Stimulated activated naive CD4-positive, alpha-beta T cell (primary cell): ENCODE data around the gene AFAP1L1.

Experiments used
- DNase-seq, 6 experiments: peaks; one replicate each; lab custom pipeline; 2025; lab: John Stamatoyannopoulos, UW

Gene AFAP1L1

DNA sequence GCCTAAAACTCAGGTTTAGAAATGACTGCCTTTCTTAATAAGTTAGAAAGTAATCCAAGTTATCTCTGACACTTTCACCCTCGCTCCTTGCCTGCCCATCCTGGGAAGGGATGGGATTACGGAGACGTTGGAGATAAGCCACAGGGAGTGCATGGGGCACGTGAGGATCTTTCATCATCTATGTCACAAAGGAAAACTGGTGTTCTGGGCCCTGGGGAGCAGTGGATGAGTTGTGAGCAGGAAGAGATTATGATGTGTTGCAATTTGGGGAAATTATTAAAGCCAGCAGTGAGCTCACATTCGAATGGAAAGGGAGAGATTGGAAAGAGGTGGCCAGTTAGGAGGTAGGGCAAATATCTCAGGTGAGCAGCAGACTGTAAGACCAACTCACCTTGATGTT lies 12.8 kb downstream of the AFAP1L1 start:
- DNase-seq = no peak

DNA sequence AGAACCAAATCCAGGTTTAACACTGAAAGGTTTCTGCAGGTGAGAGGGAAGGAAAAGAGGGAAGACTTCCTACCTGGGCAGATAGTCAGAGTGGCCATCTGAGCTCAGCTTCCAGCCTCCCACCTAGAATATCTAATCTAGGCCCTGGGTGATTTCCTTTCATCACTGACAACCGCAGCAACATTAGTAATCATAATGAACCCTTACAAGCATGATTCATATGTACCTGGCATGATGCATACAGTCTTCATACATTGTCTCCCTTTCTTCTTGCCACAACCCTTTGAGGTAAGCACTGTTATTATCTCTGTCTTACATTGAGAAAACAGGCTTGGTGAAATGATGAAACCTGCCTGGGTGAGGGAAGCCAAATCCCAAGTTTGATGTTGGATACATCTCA lies 13.5 kb downstream of the AFAP1L1 start:
- DNase-seq = no peak

- DNase-seq = no peak
These were observed 16.8 kb downstream of the AFAP1L1 start for GRCh38 chr5:149288436-149288835.

DNA sequence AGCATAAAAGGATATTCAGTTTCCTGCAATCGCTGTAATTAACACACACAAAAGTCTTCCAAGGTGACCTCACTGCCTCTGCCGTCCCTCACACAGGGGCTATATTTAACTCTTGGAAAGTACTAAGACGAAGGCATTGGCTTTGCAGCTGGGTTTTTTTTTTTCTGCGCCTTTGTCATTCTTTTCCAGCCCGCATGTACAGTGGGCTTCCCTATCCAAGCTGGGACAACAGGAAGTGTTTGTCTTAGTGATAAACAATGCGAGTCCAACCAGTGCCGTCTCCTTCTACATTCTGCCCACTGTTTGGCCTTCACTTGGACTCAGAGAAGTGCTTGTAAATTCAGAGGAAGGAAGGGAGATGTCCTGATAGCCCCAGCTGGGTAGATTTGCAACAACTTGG lies 17.6 kb downstream of the AFAP1L1 start:
- DNase-seq = no peak

DNA sequence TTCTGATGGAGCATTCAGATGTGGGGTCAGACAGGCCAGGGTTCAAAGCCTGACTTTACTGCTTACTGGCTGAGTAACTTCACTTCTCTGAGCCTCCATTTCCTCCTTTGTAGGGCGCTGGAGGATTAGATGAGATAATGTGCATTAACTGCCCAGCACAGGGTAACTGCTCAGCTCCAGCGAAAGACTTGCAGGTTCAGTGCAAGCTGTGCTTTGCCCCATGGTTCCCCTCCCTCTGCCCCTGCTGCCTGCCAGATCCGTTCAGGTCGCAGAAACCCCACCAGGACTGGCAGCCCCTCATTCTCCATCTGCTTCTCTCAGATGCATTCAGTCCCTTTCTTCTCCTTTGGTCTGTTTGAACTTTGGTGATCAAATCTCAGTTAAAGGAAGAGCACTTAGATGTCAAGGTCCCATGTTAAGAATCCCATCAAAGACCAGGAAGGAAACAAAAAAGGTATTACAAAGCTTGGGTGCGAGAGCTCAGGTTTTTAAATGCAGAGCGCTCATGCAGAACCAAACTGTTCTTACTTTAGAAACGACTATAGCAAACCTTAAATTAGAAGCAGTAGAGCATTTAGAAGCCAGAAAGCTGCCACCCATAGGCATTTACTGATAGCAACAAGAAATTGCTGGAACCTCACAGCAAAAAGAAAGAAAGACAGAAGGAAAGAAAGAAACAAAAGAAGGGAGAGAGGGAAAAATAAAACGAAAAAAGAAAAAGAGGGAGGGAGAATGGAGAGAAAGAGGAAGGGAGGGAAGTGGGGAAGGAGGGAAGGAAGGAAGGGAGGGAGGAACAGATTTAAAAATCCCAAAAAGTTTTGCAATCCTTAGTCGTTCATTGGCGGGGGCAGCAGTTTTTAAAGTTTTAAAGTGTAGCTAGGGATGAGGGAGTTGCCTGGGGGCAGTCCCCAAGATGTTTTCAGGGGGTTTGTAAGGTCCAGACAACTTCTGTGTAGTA lies 23.5 kb downstream of the AFAP1L1 start:
- peak in 2 of 6 experiments; percentile 33 to 49 for DNase-seq

- no peak for DNase-seq
These were observed 25.8 kb downstream of the AFAP1L1 start for GRCh38 chr5:149297340-149298025.

- DNase-seq = peak in 3 of 6 experiments; percentile 52 to 60 (median 53)
These were observed 26.5 kb downstream of the AFAP1L1 start for GRCh38 chr5:149298163-149298562.

DNA sequence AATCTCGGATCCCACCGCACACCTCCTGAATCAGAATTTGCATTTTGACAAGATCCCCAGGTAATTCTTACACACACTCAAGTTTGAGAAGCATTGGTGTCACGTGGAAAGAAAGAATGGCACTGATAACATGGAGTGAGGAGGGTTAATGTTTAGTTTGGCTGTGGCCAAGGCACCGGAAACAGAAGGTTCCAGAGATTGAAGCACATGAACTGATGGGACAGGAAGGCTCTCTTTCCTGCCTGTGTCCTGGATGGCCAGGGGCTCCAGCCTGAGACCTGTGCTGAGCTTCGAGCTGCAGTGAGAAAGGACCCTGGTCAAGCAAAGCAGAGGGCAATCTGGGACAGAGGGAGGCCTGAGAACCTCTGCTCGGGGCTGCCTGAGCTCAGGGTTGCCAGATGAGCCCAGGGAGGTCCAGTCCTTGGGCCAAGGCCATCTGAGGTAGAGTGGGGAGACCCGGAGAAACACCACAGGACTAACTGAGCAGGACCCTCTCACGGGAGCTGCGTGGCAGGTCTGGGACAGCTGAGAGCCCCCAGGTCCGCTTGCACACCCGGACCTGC lies 27.3 kb downstream of the AFAP1L1 start:
- DNase-seq = no peak

DNA sequence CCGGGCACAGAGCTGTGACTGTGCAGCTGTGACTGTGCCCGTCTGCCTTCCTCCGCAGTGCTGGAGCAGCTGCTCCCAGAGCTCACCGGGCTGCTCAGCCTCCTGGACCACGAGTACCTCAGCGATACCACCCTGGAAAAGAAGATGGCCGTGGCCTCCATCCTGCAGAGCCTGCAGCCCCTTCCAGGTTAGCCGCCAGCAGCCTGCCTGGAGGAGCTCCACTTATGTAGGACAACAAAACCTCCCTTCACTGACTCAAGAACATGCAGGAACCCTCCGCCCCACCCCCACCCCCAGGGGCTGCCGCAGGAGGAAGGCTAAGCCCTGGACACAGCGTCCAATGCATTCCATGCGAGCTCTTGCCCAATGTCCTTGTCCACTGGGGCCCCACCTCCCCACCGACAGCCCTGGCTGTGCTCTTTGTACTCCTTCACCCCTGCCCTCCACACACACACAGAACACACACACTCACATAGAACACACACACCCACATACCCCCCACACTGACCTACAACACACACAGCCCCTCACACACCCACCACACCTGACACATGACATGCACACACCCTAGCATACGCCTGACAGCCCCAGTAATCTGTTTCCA lies 27.9 kb downstream of the AFAP1L1 start:
- no peak for DNase-seq

GRCh38 chr5:149300441-149300840 lies 28.8 kb downstream of the AFAP1L1 start:
- DNase-seq = no peak

DNA sequence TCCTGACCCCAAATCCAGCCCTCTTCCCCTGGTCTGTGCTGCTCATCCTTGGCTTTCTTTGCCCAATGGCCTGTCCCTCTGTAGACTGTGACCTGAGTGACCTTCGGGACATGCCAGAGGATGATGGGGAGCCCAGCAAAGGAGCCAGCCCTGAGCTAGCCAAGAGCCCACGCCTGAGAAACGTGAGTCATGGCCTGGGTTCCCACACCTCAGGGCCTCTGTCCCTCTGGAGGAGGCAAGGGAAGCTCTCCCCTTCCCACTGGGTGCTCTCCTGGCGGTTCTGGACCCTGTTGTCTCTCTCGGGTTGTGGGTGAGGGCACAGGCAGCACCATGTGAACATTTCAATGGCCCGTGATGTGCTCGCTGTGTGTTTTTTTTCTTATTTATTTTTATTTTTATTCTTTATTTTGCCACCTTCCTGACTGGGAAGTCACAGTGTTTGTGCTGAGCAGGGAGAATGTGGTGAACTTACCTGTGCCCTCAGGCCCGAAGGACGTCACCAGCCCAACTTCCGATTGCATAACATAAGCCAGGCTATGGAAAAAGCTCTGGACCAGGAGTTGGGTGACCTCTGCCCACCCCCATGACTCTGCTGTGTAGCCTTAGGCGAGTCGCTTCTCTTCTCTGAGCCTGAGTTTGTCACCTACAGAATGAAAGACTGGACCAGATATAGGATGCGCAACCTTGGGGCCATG lies 29.5 kb downstream of the AFAP1L1 start:
- DNase-seq = no peak

DNA sequence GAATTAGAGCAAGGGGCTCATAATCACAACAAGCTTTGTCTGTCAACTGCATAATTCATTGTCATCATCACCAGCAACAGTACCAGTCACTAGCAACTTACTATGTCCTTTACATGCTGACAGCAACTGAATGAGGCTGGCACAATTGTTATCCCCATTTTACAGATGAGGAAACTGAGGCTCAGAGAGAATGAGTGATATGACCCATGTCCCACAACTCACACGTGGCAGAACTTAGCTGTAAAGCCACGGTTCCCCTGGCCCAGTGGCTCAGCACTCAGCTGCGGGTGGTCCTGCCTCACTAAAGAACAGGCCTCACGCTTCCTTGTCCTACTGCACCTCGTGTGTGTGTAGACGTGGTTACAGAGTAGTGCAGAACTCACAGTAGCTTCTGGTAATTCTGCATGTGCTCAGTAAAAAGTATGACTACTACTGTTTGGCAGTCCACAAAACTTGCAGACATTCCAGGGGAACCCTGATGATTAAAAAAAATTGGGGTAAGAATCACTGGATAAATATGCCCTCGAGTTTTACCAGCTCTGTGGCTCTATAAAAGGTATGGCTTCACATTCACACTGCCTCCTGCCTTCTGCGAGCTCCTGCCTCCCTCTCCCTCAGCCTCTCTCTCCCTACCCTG lies 30.2 kb downstream of the AFAP1L1 start:
- no peak for DNase-seq

GRCh38 chr5:149302641-149303040 lies 31.0 kb downstream of the AFAP1L1 start:
- DNase-seq = no peak

DNA sequence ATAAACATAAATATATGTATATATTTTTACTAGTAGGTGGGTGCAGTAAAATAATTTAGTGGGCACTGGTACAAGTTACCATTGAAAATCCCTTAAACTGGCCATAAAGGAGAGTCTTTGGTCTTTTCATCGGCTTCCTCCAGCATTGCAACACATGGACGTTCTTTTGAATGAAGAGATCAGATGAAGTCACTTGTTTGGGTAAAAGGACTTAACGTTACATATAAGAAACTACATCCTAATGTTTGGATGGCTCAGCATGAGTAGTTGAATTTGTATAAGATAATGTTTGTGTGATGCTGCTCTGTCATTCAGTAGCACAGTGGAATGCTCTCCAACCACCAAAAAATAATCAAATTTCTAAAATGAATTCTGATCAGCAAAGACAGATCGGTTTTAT lies 31.6 kb downstream of the AFAP1L1 start:
- DNase-seq = no peak

DNA sequence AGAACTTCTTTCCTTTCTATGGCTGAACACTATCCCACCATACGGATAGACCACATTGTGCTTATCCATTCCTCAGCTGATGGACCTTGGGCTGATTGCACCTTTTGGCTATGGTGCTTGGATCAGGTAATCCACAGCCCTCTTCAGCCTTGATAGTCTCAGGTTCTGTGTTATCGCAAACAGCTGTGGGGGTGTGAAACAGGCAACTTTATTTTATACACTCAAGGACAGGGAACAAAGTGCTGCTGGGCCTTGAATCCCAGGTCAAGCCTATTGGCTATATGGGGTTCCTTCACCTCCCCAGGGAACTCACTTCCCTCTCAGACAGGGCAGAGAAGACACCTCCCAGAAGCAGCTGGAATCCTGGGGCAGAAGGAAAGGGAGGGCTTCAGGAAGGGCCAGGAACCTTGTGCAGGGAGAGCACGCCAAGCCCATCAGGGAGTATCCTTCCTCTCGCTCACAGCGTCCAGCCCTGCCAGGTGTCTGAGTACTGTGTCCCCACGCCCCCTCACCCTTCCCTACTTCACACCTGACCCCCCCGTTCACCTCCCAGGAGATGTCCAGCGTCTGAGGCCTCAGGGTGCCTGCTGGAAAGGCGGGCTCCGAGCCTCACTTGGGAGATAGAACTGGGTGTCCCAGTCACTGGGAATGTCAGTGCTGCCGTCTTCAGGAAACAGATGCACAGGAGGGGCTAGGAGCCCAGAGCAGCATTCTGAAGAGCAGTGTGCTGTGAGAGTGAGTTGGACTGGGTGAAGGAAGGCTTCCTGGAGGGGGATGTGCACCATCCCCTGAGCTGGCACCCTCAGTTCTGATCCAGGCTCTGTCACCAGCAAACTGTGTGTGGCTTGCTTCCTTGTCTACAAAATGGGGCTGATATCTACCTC lies 32.8 kb downstream of the AFAP1L1 start:
- no peak for DNase-seq

DNA sequence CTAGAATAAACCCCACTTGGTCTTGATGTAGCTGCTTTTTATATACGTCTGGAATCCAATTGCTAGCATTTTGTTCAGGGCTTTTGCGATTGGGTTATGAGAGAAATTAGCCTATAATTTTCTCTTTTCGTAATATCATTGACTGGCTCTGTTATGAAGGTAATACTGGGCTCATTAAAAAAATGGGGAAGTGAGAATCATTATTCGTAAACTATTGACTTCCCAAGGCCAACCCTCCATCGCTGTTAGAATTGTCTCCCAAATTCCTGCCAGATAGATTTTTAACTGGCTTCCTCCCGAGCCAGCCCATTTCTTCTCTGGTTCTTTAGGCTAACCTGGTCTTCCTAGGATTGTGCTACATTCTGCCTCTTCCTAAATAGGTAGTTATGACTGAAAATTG lies 37.7 kb downstream of the AFAP1L1 start:
- DNase-seq = no peak

DNA sequence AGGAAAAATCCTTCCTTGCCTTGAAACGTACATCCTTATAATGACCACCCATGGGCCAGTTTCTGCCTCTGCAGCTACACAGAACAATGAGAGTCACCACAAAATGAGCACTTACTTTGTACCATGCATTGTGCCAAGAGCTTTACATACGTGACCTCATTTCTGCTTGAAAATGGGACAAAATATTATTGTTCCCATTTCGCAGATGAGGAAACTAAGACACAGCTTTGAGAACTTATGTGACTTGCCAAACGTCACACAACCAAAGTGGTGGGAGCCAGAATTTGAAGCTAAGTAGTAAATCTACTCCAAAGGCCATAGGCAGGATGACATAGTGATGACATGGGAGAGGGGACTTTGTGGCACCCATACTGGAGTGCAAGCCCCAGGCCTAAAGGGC lies 38.8 kb downstream of the AFAP1L1 start:
- no peak for DNase-seq

DNA sequence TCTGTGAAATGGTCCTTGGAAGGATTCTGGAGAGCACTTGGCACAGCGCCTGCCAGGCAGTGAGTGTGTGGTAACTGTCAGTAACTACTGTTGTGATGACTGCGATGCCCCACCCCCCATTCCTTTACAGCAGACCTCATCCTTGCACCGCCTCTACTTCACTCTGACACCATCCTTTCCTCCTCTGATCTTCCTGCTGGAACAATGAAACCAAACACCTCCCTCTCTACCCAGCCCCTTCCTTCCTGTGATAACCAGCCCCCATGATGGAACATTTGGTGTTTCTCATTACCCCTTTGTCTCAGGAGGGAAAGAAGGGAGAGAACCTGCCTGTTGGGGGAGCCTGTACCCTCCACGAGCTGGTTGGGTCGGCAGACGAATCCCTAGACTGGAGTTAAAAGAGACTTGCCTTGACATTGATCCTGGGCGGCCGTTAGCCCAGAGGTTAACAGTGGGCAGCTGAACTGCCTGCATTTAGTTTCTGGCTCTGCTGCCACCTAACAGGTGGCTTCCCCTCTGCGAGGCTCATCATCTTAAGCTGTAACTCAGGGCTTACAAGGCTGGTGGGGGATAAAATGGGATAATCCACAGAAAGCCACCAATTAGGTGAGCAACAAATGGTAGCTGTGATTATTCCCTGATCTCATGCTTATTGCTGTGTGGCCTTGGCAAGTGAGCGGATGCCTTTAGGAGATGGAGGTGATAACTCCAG lies 39.4 kb downstream of the AFAP1L1 start:
- no peak for DNase-seq

- no peak for DNase-seq
These were observed 41.6 kb downstream of the AFAP1L1 start for GRCh38 chr5:149313151-149313841.
